GM18867 (cell line): ENCODE results near the gene PRDM16.

ENCODE experiments used
- ATAC-seq: cut with Tn5 transposase; IDR thresholded peaks from one replicate; pipeline ENCODE4 v1.9.1; 2021; ENCODE audit warnings: mild to moderate bottlenecking, moderate library complexity; ENCODE audit not compliant: unreplicated experiment

PRDM16 gene

DNA sequence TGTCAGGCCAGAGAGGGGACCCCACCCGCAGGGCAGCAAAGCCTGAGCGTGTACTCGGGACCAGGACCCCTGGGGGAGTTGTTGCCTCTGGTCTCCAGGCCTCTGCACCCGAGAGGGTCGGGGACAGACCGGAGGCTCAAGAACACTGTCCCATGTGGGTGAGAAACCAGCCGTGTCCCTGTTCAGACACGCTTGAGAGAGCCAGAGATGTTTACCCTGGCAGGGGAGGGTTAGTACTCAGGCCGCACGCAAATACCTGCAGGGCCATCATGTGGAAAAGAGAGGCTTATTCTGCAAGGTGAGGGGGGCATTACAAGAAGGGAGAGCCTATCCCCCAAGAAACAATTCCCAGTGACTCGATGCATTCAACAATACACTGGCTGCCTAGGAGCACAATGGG is 311.5 kb downstream of the PRDM16 start:
- ATAC-seq: no peak

DNA sequence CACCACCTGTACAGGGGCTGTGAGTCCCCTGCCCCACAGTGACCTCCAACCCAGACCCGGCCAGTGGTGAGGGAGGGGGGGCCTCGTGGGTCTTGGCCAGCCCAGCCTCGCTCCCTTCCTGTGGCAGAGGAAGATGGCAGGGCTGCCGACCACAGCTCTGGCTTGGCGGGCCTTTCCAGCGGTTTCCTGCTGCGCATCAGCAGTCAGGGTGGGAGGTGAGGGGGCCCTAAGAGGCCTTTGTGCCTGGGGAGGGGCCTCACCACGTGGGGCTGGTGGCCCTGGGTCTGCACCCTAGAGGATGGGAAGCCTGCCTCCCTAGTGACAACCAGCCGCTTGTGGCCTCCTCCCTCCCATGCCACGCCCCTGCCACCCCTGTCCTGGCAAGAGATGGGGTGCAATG is 312.9 kb downstream of the PRDM16 start:
- ATAC-seq: no peak

DNA sequence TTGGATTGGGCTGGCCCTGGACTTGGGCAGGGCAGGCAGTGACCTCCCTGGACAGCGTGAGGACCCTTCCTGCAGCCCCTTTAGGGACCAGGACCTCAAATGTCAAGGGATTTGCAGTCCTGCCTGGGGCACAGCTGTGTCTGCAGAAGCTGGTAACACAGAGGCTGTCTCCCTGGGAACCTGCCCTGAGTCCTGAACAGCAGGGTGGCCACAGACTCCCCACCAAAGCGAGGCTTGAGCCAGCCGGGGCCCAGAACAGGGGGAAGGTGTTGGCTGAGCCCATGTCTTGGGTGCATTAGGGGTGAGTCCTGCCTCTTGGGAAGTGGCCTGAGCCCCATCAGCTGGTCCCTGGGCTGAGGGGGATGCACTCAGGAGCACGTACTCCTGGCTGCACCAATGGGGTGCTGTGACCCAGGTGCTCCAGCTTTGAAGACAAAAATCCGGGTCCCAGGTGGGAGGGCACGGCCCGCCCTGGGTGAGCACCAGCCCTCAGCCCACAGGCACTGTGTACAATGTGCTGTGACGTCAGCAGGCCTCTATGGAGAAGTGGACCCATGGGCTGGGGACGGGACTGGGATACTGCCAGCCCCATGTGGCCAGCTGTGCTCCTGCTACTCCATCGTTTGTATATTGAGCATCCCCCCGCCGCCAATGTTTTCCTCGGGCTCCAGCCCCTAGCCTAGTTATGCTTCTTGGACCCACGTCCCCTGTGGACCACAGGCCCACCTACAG is 313.5 kb downstream of the PRDM16 start:
- ATAC-seq: no peak

DNA sequence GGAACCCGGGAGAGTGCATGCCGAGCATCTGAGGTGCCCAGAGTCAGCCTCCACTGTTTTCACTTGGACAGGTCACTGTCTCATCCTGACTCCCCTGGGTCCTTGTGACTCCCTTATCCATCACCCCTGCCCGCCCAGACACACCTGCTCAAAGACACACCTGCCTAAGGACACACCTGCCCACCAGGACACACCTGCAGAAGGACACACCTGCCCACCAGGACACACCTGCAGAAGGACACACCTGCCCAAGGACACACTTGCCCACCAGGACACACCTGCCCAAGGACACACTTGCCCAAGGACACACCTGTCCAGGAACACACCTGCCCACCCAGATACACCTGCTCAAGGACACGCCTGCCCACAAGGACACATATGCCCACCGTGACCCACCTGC is 314.7 kb downstream of the PRDM16 start:
- ATAC-seq: no peak

DNA sequence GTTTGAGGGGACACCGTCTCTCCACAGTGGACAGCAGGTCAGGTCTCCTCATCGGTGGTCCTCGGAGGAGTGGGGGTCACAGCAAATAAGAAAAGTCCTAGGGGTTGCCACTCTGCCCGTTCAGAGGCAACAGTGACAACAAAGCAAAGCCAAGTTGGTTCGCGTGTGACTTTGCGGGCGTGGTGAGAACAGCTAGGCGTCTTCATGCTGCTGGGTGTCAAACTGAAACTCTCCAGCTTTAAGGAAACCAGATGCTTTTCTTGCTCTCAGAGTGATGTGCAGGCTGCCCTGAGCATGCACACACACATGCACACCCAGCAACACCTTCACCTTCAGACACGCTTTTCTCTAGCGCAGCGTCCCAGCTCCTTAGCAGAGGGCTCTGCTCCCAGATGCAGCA is 315.4 kb downstream of the PRDM16 start:
- no peak for ATAC-seq

DNA sequence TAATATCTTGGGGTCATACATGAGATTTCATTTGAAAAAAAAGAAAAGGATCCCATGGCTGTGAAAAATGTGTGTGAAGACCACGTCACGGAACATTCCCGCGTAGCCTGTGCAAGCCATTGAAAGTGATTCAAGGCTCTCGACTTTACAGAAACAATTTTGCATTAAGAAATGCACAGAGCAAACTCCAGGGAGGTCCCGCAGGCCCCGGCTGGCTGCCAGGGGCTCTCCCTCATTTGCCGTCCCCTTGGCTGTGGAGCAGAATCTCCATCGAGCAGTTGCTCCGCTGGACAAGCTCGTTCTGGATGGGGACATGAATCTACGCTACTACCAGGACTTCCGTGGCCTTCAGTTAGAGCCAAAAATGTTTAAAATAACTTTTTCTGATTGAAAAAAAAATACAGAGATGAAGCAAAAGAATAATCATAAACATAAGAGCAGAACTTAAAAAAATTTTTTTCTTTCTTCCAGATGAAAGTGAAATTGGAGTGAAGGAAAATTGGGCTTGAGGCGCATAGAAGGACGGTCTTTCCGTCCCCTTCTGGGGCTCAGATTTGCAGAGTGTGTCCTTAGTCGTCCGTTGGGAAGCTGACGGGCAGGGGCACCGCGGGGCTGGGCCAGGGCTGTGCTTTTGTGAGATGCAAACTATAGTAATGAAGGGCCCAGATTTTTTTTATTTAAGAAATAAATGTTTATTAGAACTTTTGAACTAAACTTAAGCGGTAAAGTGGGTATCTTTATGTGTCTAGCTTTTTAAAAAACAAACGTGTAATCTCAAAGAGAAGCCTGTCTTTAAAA is 317.4 kb downstream of the PRDM16 start:
- ATAC-seq: no peak

DNA sequence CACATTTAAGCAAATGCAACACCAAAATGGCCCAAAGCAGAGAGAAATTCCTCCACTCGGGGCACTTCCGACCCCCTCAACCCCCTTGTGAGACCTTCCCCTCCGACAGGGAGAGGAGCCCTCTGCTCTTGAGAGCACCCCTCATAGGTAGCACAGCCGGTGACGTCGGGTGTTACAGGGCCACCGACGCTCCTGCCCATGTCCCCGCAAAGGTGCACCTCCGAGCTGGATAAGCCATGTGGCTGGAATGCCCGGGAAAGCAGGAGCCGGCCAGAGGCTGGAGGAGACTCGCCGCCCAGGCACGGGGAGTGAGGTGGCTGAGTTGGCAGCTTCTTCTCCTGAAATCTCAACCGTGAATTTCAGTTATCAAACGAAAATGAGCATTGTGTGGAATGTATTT is 318.4 kb downstream of the PRDM16 start:
- ATAC-seq: no peak

DNA sequence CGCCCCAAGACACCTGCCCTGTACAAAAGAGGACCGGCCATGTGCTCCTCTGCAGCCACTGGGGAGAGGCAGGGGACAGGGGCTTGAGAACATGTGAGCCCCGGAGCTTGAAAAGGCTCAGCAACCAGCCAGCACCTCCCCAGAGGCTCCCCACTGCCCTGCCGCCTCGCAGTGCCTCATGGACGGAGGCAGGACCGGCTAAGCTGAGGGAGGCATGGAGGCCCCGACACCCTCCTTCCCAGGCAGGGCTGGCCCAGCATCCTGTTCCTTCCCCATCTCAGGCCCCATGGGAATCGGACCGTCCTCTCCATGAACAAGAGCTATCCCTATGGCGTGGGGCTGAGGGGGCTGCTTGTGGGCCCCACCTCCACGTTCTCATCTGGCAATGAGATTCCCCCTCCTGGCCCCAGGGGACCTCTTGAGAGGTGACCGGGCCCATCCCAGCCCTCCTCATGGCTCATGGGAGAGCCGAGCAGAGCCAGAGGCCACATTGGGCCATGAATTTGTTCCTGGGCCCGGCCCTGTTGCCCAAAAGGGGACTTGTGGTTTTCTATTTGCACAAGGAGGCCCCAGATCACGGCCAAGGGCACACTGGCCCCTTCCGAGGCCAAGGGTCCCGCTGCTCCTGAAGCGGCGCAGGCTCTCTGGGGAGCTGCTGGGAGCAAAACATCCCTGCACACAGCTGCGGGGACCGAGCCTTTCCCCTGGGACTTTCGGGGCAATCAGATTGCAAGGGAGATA is 320.3 kb downstream of the PRDM16 start:
- ATAC-seq: no peak

DNA sequence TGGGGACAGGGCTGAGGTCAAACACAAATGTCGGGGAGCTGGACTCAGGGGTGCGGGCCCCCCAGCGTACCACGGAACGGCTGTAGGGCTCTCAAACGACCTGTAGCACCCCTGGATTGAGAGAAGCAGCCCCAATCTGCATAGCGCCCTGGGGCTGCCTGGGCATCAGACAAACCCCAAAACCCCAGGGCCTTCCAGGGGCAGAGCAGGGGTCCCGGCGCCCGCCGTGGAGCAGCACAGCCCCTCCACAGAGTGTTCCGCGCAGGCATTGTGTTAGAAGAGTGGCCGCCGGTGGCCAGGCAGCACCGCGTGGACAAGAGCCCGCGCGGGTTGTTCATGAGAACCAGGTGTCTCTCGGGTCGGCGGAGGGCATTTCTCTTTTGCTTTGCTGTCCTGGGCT is 321.3 kb downstream of the PRDM16 start:
- ATAC-seq: no peak

DNA sequence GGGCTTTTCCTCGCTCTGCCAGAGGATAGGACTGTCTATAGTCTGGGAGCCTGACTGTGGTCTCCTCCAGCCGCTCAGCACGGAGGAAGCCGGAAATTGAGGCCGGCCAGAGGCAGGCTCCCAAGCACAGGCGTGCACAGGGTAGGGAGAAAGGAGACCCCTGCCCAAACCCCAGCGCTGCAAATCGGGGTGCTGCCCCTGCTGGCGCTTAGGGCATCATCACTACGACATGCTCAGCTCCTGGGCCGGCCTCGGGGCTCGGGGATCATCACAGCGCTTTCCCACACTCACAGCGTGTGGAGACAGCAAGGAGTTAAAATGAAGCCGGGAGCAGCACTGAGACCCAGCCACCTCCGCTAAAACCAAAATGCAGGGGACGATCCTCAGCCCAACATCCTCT is 322.7 kb downstream of the PRDM16 start:
- ATAC-seq: no peak

DNA sequence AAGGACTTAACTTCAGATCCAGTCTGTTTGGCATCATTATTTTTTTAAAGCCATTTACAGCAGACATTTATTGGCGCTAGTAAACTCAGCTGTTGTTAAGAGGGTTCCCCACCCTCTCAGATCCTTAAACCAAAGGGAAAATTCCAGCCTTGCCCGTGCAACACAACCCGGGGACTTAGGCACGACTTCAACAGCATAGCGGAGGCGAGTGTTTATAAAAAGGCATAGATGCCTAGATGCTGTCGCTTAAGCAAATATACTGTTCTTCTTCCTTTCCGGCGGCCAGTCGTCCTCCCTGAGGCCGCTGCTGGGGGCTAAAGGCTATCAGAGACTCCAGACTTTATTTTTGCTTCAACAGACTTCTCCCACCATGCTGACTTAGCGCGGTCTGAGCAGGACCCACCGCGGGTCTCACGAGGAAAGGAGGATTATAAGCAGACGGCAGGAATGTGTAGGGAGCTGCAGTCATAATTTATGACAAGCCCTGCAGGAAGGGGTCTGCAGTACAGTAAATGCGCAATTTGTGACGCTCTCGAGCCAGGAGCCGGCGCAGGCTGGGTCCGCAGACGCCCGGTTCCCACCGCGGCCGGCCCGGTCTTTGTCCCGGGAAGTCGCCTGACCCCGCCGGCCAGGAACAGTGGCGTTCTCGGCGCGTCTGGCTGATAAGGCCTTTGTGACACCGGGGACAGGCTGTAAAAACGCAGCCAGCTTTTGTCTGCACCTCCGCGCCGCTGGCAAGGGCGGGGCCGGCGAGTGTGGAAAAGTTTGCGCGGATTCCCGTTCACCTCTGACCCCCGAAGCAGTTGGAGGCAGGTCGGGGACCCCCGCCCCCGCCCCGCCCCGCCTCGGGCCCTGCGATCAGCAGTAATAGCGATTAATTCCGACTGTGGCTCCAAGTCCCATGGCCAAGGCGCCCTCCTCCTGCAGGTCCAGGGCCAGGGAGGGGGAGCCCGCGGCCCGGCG is 324.3 kb downstream of the PRDM16 start:
- ATAC-seq: no peak

DNA sequence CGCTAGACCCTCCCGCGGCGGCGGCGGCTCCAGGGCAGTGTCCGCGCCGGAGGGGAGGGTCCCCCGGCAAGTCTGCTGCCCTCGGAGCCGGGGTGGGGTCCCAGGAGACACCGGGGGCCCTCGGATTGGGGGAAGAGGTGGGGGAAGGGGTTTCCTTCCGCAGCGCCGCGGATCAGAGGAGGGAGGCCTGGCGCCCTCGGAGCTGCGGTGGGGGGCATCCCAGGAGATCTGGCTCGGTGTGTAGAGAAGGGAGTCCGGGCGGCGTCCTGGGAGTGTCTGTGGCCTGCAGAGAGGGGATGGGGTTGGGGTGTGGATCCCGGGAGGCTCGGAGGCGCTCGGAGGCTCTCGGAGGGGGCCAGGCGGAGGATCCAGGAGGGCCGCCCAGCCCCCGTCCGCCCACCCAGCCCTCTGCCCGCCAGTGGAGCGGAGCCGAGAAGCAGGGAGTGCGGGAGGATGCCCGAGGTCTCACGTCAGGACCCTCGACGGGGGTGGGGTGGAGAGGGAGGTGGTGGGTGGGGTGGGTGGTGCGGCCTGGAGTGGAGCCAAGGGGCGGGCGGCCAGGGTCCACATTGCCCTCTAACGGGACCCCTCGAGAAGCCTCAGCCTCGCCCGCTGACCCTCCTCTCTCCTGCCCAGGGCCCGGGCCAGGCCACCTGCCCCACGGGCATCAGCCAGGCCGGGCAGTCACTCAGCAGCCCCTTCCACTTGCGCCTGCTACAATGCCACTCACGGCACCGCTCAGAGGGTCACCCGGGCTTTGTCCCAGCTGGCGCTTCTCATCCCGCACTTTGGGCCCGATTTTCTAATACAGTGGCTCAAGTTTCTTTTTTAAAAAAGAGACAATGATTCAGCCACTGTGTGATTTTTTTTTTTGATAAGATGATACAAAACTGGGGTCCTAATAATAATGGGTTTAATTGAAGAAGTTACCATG is 325.3 kb downstream of the PRDM16 start:
- ATAC-seq: no peak

DNA sequence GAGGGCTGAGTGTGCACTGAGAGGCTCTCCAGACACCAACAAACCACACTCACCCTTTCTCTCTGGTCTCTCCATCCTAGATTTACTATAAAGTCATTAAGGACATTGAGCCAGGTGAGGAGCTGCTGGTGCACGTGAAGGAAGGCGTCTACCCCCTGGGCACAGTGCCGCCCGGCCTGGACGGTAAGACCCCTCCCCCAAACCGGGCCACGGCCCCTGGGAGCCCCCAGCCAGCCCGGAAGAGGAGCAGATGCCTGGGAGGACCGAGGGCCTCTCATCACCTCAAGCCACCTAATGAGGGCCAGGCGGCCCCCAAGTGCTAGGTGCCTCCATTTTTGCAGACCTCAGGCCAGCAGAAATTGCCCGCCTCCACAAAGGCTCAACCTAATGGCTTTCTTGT is 327.4 kb downstream of the PRDM16 start:
- ATAC-seq: no peak

DNA sequence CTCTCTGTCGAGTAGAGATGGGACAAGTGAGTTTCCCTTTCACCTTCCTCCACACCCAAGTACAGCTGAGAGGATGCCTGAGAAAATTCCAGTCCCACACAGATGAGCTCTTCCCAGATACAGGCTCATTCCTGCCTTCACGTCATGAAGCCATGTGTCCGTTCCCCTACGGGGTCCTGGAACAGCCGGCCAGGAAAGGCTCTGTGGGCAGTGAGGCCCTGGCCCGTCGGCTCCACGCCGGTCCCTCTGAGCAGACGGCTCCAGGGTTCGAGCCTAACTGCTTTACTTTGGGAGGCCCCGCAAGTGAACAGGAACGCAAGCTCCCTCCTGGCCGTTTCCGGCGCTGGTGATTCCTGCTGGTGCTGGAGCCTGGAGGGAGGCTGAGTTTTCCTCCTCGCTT is 328.3 kb downstream of the PRDM16 start:
- no peak for ATAC-seq

DNA sequence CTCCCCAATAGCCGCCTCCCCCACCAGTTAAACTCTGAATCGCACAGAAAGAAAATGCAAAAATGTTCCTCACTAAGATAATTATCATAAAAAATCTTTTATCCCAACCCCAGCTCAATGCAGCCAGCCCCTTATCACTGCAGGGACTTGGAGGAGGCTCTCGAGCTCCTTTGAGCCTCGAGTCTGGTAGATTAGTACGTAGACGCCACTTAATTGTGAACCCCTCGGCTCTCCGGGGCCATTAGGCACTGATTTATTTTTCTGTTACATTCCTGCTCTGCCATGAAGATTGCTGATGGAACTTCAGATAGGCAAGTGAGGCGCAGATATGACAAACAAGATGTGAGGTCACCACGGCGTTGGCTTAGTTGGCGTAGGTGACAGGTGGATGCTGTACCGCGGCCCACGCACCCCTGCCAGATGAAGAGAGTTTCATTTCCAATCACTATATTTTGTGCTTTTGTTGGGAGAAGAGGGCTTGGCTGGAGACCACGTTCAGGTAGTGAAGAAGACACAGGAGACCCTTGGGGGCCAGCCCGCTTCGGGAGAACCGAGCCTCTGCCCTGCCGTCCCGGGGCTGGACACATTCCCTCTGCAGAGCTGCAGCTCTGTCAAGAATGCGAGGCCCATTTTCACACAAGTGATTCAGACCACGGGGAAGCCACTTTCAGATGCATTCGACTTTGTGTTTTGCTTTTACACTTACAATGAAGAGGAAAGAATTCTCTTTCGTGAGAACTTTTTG is 329.6 kb downstream of the PRDM16 start:
- no peak for ATAC-seq

DNA sequence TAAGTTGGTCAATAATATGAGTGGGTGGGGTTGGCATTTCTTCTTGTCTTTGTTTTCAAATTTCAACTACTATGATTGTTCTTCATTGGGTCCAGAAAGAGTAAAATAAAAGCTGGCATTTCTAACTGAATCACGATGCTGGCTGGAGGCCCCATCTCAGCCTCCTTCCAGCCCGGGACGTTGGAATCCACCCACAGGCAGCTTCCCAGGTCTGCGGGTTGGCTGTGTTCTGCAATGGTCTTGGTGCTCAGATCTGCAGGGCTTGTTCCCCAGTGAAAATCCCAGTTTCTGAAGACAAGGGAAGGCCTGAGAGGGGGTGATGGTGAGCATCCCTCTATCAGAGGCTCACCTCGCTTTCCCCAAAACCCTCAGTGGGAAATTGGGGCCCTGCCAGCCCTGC is 330.7 kb downstream of the PRDM16 start:
- ATAC-seq: no peak

DNA sequence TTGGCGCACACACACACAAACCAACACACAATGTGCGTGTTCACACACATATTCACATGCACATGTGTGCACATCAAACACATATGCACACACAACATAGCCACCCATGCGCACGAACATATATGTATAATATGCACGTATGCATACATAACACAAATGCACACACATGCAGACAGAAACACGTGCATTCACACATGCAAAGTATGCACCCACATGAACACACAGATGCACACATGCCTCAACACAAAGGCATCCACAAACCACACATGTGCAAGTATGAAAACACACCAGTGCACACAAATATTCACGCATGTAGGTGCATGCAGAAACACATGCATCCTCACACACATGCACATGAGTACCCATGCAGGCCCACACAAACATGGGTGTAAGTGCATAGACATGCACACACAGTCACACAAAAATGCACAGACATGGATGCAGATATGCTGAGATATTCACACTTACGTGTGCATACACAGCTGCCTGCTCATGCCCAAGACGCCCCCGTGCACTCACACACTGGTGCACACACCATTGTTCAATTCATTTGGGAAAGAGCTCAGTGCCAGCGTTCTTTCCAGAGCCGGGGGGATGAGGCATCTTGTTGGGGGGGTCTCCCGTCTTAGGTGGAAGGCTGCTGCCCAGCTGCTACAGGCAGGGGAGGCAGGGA is 332.7 kb downstream of the PRDM16 start:
- ATAC-seq: no peak

DNA sequence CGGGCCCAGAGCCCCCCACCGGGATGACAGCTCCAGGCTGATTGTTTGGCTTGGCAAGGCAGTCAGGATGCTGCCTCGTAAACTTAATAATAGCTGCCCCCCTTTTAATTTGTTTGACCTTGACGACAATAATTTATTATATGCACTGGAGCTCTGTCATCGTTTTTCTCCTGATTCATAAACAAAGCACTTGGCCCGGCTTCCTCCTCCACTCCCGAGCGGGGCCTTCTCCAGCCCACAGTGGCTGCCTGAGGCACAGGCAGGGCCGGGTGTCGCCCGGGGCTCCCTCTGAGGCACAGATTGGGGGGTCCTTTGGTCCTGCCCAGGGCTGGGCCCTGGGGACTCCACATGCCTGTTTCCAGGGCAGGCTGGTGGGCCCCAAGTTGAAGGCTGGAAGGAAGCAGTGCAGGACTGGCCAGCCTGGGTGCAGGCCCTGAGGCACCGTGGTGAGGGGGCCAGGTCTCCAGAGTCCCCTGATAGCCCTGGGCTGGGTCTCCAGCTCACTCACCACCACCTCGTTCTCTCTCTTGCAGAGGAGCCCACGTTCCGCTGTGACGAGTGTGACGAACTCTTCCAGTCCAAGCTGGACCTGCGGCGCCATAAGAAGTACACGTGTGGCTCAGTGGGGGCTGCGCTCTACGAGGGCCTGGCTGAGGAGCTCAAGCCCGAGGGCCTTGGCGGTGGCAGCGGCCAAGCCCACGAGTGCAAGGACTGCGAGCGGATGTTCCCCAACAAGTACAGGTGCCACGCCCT is 333.4 kb downstream of the PRDM16 start:
- ATAC-seq: no peak
